Gastroesophageal sphincter (tissue), 4 donors: ENCODE data around the gene RAB3D. TPM values are rescaled to one million over a fixed set of nuclear protein-coding genes. Genes with fewer than 3 reads are reported as not detected.
"Not testable (repeated sequence)": the region's sequence is repeated elsewhere in the genome, so short reads cannot be mapped to it uniquely, and the experiment has no call there.

Experiments
- ATAC-seq: fragments of 150-250 bp; one replicate; pipeline ENCODE4 v1.9.1; 2016; ENCODE audit warnings: mild to moderate bottlenecking, moderate library complexity
- H3K27ac ChIP-seq, 4 donors: fragments of 200-600 bp; sonication (generic) in 3 of 4; 1 replicate in 3 of 4; 2 replicates in 1 of 4; pipeline ENCODE4 v1.5.1; 2016 to 2019
- H3K27me3 ChIP-seq: fragments of 200-600 bp; sonication (generic); one replicate; pipeline ENCODE4 v1.5.1; 2019
- H3K36me3 ChIP-seq, 2 donors: fragments of 200-600 bp; sonication (generic); one replicate each; pipeline ENCODE4 v1.5.1; 2019; ENCODE audit warnings: control low read depth in 1 of 2
- H3K4me1 ChIP-seq, 3 donors: fragments of 200-600 bp; sonication (generic); 1 replicate in 2 of 3; 2 replicates in 1 of 3; pipeline ENCODE4 v1.5.1; 2016 to 2019; ENCODE audit warnings: control low read depth in 2 of 3
- H3K4me3 ChIP-seq, 2 donors: fragments of 200-600 bp; sonication (generic); one replicate each; pipeline ENCODE4 v1.5.1; 2019; ENCODE audit warnings: mild to moderate bottlenecking in 1 of 2, moderate library complexity in 1 of 2
- H3K9me3 ChIP-seq, 3 donors: fragments of 200-600 bp; sonication (generic); one replicate each; pipeline ENCODE4 v1.5.1; 2017 to 2019; ENCODE audit warnings: control low read depth in 2 of 3
- EP300 ChIP-seq: sonication (generic); formaldehyde crosslinking; IDR thresholded peaks from one replicate; pipeline ENCODE4 v1.6.1; 2017; ENCODE audit warnings: antibody characterized with exemption, mild to moderate bottlenecking
- POLR2A ChIP-seq, 2 donors: fragments of 450-650 bp; IDR thresholded peaks; one replicate each; pipeline ENCODE4 v1.6.1; 2017; ENCODE audit warnings: antibody characterized with exemption in 2 of 2, mild to moderate bottlenecking in 2 of 2, moderate library complexity in 1 of 2
- POLR2AphosphoS5 ChIP-seq: sonication (generic); formaldehyde crosslinking; IDR thresholded peaks from one replicate; pipeline ENCODE4 v1.6.1; 2017; ENCODE audit warnings: antibody characterized with exemption
- WGBS, 2 donors: methylation state at CpG; one replicate each; pipeline ENCODE4 v1.1.5; 2018; ENCODE audit warnings: low coverage in 1 of 2; 5-methylcytosine and 5-hydroxymethylcytosine counted together
- total RNA-seq, 4 donors: library from RNA; depleted of rRNA; stranded (reverse); fragments of >200 nt; gene quantifications; one replicate each; pipeline ENCODE4 v1.1.0, GENCODE V29; 2016
- TF ChIP-seq, protein P1 (sequence below), 4 experiments: fragments of 200-600 bp in 2 of 4; fragments of 450-650 bp in 2 of 4; sonication (generic) in 1 of 4; IDR thresholded peaks; one replicate each; pipeline ENCODE4 v1.5.1; 2017 to 2019; ENCODE audit warnings: antibody characterized with exemption in 4 of 4, mild to moderate bottlenecking in 2 of 4, moderate library complexity in 2 of 4

The RAB3D gene
- total RNA-seq, 4 donors from 2014 or later = 21.5 to 43.7 (median 28.0) TPM

DNA sequence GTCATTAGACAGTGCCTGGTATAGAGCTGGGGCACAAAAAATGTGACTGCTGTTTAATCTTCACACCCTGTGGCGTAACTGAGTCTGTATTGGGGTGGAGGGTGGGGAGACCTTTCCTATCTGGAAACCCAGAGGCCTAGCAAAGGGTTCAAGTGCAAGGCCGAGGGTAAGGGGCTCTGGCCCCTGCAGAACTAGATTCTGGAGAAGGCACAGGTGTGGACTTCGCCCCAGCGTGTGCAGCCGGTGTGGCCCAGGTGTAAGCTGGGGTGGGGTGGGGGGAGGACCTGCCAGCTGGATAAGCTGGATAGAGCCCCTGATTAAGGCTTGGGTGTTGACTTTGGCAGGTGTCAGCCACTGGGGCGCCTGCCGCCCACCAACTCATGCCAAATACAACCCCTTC lies 1.3 kb downstream of the RAB3D start:
- Histone ChIP-seq H3K9me3 (no peaks in the 10 kb centered on the region), H3K4me1 (peaks cover 0 to 37% (median 13%) of the 10 kb centered on the region in 3 donors), H3K27ac (peak overlapping the region in 3 of 4 donors; percentile 84 to 88 (median 84)), H3K27me3 (no peaks in the 10 kb centered on the region), H3K36me3 (peaks cover 0 to 62% of the 10 kb centered on the region in 2 donors), H3K4me3 (peak overlapping the region in 1 of 2 donors; percentile 81)
- no peak for ATAC-seq
- WGBS, 2 donors = 60% methylated on average over 1 of the region's 7 CpGs; no CpG with 5 or more reads in 1 of the 2 donors
- no peak for TF ChIP-seq POLR2A (IDR thresholded peaks at IDR 0.05)
- no peak for TF ChIP-seq POLR2AphosphoS5
- TF ChIP-seq, protein P1, sequence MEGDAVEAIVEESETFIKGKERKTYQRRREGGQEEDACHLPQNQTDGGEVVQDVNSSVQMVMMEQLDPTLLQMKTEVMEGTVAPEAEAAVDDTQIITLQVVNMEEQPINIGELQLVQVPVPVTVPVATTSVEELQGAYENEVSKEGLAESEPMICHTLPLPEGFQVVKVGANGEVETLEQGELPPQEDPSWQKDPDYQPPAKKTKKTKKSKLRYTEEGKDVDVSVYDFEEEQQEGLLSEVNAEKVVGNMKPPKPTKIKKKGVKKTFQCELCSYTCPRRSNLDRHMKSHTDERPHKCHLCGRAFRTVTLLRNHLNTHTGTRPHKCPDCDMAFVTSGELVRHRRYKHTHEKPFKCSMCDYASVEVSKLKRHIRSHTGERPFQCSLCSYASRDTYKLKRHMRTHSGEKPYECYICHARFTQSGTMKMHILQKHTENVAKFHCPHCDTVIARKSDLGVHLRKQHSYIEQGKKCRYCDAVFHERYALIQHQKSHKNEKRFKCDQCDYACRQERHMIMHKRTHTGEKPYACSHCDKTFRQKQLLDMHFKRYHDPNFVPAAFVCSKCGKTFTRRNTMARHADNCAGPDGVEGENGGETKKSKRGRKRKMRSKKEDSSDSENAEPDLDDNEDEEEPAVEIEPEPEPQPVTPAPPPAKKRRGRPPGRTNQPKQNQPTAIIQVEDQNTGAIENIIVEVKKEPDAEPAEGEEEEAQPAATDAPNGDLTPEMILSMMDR (IDR thresholded peaks at IDR 0.05) = no peak
- no peak for TF ChIP-seq EP300

DNA sequence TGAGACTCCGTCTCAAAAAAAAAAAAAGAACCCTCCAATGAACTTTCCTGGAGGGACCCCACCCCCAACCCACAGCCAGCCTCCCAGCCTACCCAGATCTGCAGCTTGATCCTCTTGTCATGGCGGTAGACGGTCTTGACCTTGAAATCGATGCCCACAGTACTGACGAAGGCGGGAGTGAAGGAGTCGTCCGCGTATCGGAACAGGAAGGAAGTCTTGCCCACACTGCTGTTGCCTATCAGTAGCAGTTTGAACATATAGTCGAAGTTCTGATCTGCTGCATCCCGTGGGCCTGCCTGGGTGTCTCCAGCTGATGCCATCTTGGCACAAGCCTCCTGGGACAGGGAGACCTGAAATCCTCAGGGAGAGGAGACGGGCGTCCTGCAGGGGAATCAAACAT lies 2.4 kb downstream of the RAB3D start:
- H3K27ac ChIP-seq = no peak overlapping the region
- TF ChIP-seq, protein P1 (IDR thresholded peaks at IDR 0.05) = no peak
- TF ChIP-seq POLR2AphosphoS5 (no peak), EP300 (no peak), POLR2A (IDR thresholded peaks at IDR 0.05) (no peak)
- no peaks in the 10 kb centered on the region for H3K27me3 ChIP-seq
- H3K36me3 ChIP-seq = peaks cover 0 to 62% of the 10 kb centered on the region in 2 donors
- peaks cover 0 to 30% (median 13%) of the 10 kb centered on the region in 3 donors for H3K4me1 ChIP-seq
- WGBS, 2 donors = 70 to 92% methylated on average over 6 of the region's 14 CpGs
- no peak overlapping the region for H3K4me3 ChIP-seq
- no peaks in the 10 kb centered on the region for H3K9me3 ChIP-seq
- no peak for ATAC-seq

DNA sequence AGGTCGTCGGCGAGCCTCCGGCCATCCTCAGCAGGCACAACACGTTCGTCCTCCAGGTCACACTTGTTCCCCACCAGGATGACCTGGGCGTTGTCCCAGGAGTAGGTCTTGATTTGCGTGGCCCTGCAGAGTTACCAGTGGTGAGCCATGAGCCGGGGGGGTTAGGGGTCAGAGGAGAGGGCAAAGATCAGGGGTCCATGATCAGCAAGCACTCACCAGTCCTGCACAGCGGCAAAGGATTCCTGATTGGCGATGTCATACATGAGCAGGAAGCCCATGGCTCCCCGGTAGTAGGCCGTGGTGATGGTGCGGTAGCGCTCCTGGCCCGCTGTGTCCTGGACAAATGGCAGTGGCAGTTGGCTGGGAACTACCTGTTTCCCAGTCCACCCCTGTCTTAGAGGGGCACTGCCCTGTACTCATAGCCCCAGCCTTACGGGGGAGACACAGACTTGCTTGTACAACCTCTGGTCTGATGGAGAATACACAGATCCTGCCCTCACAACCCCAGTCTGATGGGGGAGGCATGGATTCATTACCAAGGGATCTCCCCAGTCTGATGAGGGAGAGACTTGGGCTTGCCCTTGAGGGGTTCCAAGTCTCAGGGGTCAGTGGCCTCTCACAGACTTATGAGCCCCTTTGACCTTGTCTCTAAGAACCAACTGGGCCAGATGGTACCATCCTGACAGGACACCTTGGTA lies 3.9 kb downstream of the RAB3D start:
- Histone ChIP-seq H3K4me1 (peaks cover 0 to 30% (median 13%) of the 10 kb centered on the region in 3 donors), H3K9me3 (no peaks in the 10 kb centered on the region), H3K27me3 (no peaks in the 10 kb centered on the region), H3K4me3 (no peak overlapping the region), H3K27ac (no peak overlapping the region), H3K36me3 (peaks cover 0 to 68% of the 10 kb centered on the region in 2 donors)
- WGBS, 2 donors = 80% methylated on average over 1 of the region's 17 CpGs; no CpG with 5 or more reads in 1 of the 2 donors
- ATAC-seq = no peak
- TF ChIP-seq, protein P1 (IDR thresholded peaks at IDR 0.05) = no peak
- no peak for TF ChIP-seq POLR2A (IDR thresholded peaks at IDR 0.05)
- no peak for TF ChIP-seq POLR2AphosphoS5
- TF ChIP-seq EP300 = no peak

DNA sequence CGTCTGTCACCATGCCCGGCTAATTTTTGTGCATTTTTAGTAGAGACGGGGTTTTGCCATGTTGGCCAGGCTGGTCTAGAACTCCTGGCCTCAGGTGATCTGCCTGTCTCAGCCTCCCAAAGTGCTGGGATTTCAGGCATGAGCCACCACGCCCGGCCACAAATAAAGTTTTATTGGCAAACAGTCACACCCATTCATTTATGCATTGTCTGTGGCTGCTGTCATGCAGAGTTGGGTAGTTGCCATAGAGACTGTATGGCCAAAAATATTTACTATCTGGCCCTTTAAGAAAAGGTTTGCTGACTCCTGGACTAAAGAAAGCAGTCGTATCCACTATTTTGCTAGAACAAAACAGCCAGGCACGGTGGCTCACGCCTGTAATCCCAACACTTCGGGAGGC lies 5.6 kb downstream of the RAB3D start:
- H3K27ac ChIP-seq, H3K4me3 ChIP-seq, H3K9me3 ChIP-seq, H3K27me3 ChIP-seq, ATAC-seq: not testable (repeated sequence)
- peaks cover 0 to 86% of the 10 kb centered on the region in 2 donors for H3K36me3 ChIP-seq
- peaks cover 0 to 18% (median 8%) of the 10 kb centered on the region in 3 donors for H3K4me1 ChIP-seq
- 17 to 82% methylated on average over 1 to 4 of the region's 9 CpGs for WGBS, 2 donors

DNA sequence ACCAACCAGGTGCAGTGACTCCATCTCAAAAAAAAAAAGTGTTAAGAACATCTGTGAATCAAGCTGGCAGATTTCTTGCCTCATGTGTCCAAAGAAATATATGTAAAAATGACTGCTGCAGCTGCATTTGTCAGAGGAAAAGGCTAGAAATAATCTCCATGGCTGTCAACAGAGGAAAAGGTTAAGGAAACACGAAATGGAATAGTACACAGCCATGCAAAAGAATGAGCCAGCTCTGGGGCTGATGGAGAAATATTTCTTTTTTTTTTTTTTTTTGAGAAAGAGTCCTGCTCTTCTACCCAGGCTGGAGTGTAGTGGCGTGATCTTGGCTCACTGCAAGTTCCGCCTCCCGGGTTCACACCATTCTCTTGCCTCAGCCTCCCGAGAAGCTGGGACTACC lies 6.6 kb downstream of the RAB3D start:
- WGBS, 2 donors = 88 to 92% methylated on average over 1 of the region's 5 CpGs
- no peak overlapping the region for H3K4me3 ChIP-seq
- H3K4me1 ChIP-seq = peaks cover 0 to 8% (median 0%) of the 10 kb centered on the region in 3 donors
- no peaks in the 10 kb centered on the region for H3K9me3 ChIP-seq
- peaks cover 0 to 96% of the 10 kb centered on the region in 2 donors for H3K36me3 ChIP-seq
- no peaks in the 10 kb centered on the region for H3K27me3 ChIP-seq
- no peak for ATAC-seq
- H3K27ac ChIP-seq = no peak overlapping the region
- TF ChIP-seq POLR2AphosphoS5 (no peak), POLR2A (IDR thresholded peaks at IDR 0.05) (no peak)
- TF ChIP-seq, protein P1 (IDR thresholded peaks at IDR 0.05) = no peak
